K562 (cell line): Measurements from ENCODE around the gene CLIP4. TPM values are rescaled to one million over a fixed set of nuclear protein-coding genes. Genes with fewer than 3 reads are reported as not detected.

Experiments
- ATAC-seq: fragments of 200-7000 bp; cut with Tn5 transposase; 3 replicates; pipeline ENCODE4 v1.9.1; 2020; ENCODE audit warnings: moderate library complexity
- BruUV-seq: library from RNA; stranded (reverse); fragments of 400-500 nt; replicated peaks from 2 replicates; lab custom pipeline; 2021; lab: Mats Ljungman, UMichigan
- CTCF ChIA-PET: fragments of 300-600 bp; formaldehyde crosslinking; extraction: SDS; loops from one replicate; lab custom pipeline; 2021; ENCODE audit warnings: low intra/inter-chr PET ratio; lab: Yijun Ruan, JAX
- POLR2A ChIA-PET: fragments of 300-600, 350-650 bp; sonication (Branson Sonifier 250); formaldehyde crosslinking; extraction: SDS; loops from one replicate; lab custom pipeline; 2021; ENCODE audit warnings: antibody characterized with exemption, inconsistent platforms; lab: Yijun Ruan, JAX
- DNase-seq, 4 experiments: peaks; one replicate each; pipeline versions ENCODE4 v3.0.0 to v3.0.0-alpha.2; 2011 to 2018; ENCODE audit warnings: low spot score in 3 of 4, mixed read lengths in 3 of 4; ENCODE audit errors: extremely low read depth in 1 of 4
- FAIRE-seq: peaks from 2 replicates; lab custom pipeline; 2011; peaks lifted over from hg19 to GRCh38; lab: Jason Lieb, UNC
- H2AFZ ChIP-seq: 2 replicates; pipeline ENCODE4 v1.6.0; 2011; ENCODE audit warnings: low read depth, low read length, control low read depth, inconsistent platforms
- H3K27ac ChIP-seq: fragments of 200-600 bp; 3 replicates; pipeline ENCODE4 v1.8.0; 2011; ENCODE audit warnings: low read depth, mild to moderate bottlenecking, control low read depth, inconsistent platforms, low read length, moderate library complexity, mixed read lengths; ENCODE audit errors: extremely low read depth
- H3K27me3 ChIP-seq, 2 experiments: fragments of 300-600 bp in 1 of 2; 2 replicates in 1 of 2; 3 replicates in 1 of 2; pipeline versions ENCODE4 v1.6.0 to v1.8.0; 2011; ENCODE audit warnings: inconsistent platforms in 2 of 2, low read length in 2 of 2, mild to moderate bottlenecking in 1 of 2, mixed read lengths in 1 of 2, moderate library complexity in 1 of 2; ENCODE audit not compliant: control insufficient read depth in 2 of 2, insufficient read depth in 2 of 2
- H3K36me3 ChIP-seq: fragments of 300-600 bp; 3 replicates; pipeline ENCODE4 v1.8.0; 2011; ENCODE audit warnings: mild to moderate bottlenecking, low read length, inconsistent platforms; ENCODE audit not compliant: control insufficient read depth, insufficient read depth
- H3K4me1 ChIP-seq, 2 experiments: fragments of 200-600 bp in 1 of 2; replicated peaks in 1 of 2; 2 replicates in 1 of 2; 3 replicates in 1 of 2; pipeline versions ENCODE4 v1.5.1 to v1.8.0; 2011; ENCODE audit warnings: inconsistent platforms in 2 of 2, low read length in 2 of 2, mild to moderate bottlenecking in 1 of 2, mixed read lengths in 1 of 2, moderate library complexity in 1 of 2; ENCODE audit not compliant: control insufficient read depth in 2 of 2, insufficient read depth in 2 of 2
- H3K4me2 ChIP-seq: 2 replicates; pipeline ENCODE4 v1.6.1; 2011; ENCODE audit warnings: low read length, control low read depth, inconsistent platforms, mixed read lengths; ENCODE audit not compliant: insufficient read depth
- H3K4me3 ChIP-seq: fragments of 200-600 bp; sonication (generic), shearing (Covaris generic); 2 replicates; pipeline ENCODE4 v1.5.1; 2016; ENCODE audit warnings: control low read depth, inconsistent platforms
- H3K79me2 ChIP-seq: fragments of 200-600 bp; 3 replicates; pipeline ENCODE4 v1.8.0; 2011; ENCODE audit warnings: low read length, inconsistent platforms; ENCODE audit not compliant: control insufficient read depth, insufficient read depth
- H3K9ac ChIP-seq, 2 experiments: 2 replicates each; pipeline versions ENCODE4 v1.6.0 to v1.6.1; 2011; ENCODE audit warnings: low read depth in 2 of 2, low read length in 2 of 2, control low read depth in 1 of 2, inconsistent platforms in 1 of 2, mild to moderate bottlenecking in 1 of 2, mixed read lengths in 1 of 2; ENCODE audit not compliant: insufficient read depth in 1 of 2
- H3K9me1 ChIP-seq: one replicate; pipeline ENCODE4 v1.6.0; 2011; ENCODE audit warnings: inconsistent platforms, mild to moderate bottlenecking, low read length, moderate library complexity; ENCODE audit not compliant: control insufficient read depth, insufficient read depth
- H3K9me3 ChIP-seq: replicated peaks from 2 replicates; pipeline ENCODE4 v1.5.1; 2011; ENCODE audit warnings: low read depth, low read length, inconsistent platforms; ENCODE audit not compliant: control insufficient read depth, insufficient read depth
- H4K20me1 ChIP-seq: replicated peaks from 2 replicates; pipeline ENCODE4 v1.6.1; 2011; ENCODE audit warnings: low read length, inconsistent platforms, mixed read lengths; ENCODE audit not compliant: control insufficient read depth, insufficient read depth
- ARNT ChIP-seq, 2 experiments: fragments of 450-650 bp; IDR thresholded peaks; 2 replicates each; pipeline ENCODE4 v1.6.1; 2016; ENCODE audit warnings: mild to moderate bottlenecking in 1 of 2
- BRF2 ChIP-seq: IDR thresholded peaks from 3 replicates; pipeline ENCODE4 v1.6.1; 2011; ENCODE audit warnings: borderline replicate concordance, mild to moderate bottlenecking; ENCODE audit not compliant: insufficient read length, insufficient read depth
- CTCF ChIP-seq, 3 experiments: IDR thresholded peaks in 2 of 3; conservative IDR thresholded peaks in 1 of 3; 2 replicates each; pipeline ENCODE4 v1.5.1; 2011 to 2012; ENCODE audit warnings: low read length in 3 of 3, mild to moderate bottlenecking in 3 of 3, control low read depth in 2 of 3, improper control_type of control experiment in 1 of 3, inconsistent platforms in 1 of 3, low read depth in 1 of 3, mixed read lengths in 1 of 3, moderate library complexity in 1 of 3; ENCODE audit not compliant: insufficient read depth in 2 of 3
- L3MBTL2 ChIP-seq: fragments of 450-650 bp; IDR thresholded peaks from 2 replicates; pipeline ENCODE4 v1.6.1; 2016; ENCODE audit warnings: mild to moderate bottlenecking, moderate library complexity
- NCOA1 ChIP-seq: fragments of 450-650 bp; IDR thresholded peaks from 2 replicates; pipeline ENCODE4 v1.6.1; 2016; ENCODE audit warnings: low read depth
- SNIP1 ChIP-seq: fragments of 450-650 bp; IDR thresholded peaks from 2 replicates; pipeline ENCODE4 v1.7.1; 2017; ENCODE audit warnings: low read depth, mild to moderate bottlenecking
- WGBS: fragments of 100-300 bp; shearing (Covaris generic); methylation state at CpG from one replicate; pipeline ENCODE4 v1.1.6; 2016; ENCODE audit warnings: low coverage, mixed read lengths; ENCODE audit not compliant: insufficient coverage; ENCODE audit errors: missing lambda C conversion rate; 5-methylcytosine and 5-hydroxymethylcytosine counted together
- in situ Hi-C: fragments of 300-500 bp; cut with MboI; formaldehyde crosslinking; loops from 4 replicates; pipeline ENCODE4 v1.15.0; 2018; ENCODE audit warnings: inconsistent platforms, mixed read lengths
- intact Hi-C: fragments of 100-400 bp; cut with micrococcal nuclease; formaldehyde crosslinking; loops from 2 replicates; pipeline ENCODE4 v1.14.2; 2022
- polyA plus RNA-seq, 8 experiments: library from polyadenylated mRNA; depleted of rRNA in 4 of 8; stranded (reverse) in 5 of 8; unstranded in 3 of 8; fragments of >200 nt; fragmentation: Nextera tagmentation in 2 of 8; fragmentation: Illumina TruSeq in 1 of 8; extraction: Ambion mirVana in 2 of 8; extraction: Trizol in 1 of 8; gene quantifications; 2 replicates each; pipeline versions ENCODE4 v1.2.1 to v1.2.3, GENCODE V29; 2011 to 2014; ENCODE audit warnings: inconsistent platforms in 1 of 8, missing spikeins in 1 of 8
- total RNA-seq, 7 experiments: library from RNA; depleted of rRNA in 6 of 7; stranded (reverse); fragments of >200 nt in 6 of 7; fragmentation: Illumina TruSeq in 2 of 7; extraction: Trizol in 2 of 7; gene quantifications; 2 replicates each; pipeline versions ENCODE4 v1.2.1 to v1.2.3, GENCODE V29; 2011 to 2021; ENCODE audit warnings: low replicate concordance in 1 of 7
- TF ChIP-seq, protein P1 (sequence below): fragments of 450-650 bp; IDR thresholded peaks from 2 replicates; pipeline ENCODE4 v1.6.1; 2016; ENCODE audit warnings: mild to moderate bottlenecking

The CLIP4 gene
- total and polyA plus RNA-seq, 9 of the 15 experiments (the other 6 are each of a cell fraction or from before 2014, with no cell fraction given) = 0.03 to 0.38 (median 0.13) TPM; not detected in 5

DNA sequence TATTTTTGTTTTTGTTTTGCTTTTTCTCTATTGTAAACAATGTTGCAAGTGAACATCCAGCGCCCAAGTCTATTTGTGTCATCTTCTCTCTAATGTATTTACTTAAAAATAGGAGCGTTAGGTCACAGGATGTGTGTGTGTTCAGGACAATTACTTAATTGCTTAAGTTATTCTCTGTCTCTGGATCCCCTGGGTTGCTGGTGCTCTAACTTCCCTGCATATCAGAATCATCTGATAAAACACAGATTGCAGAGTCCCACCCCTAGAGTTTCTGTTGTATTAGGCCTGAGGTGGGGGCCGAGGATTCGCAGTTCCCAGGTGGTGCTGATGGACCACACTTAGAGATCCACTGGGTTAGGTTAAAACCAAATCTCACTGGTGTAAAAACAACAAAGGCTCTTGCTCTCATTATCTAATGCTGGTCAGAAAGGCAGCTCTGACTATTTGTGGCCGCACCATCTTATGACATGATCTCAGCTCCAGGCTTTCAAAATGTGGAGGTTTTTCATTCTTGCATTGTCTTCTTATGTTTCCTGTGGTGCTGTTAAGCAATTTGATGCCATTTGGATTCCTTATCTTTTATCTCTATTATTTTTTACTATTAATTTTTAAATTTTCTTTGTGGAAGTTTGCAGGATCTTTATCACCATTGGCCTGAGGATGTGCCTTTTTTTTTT lies 87.7 kb downstream of the CLIP4 start:
- FAIRE-seq (no peak), ATAC-seq (no peak), DNase-seq (no peak)
- no peak overlapping the region for H3K4me2 ChIP-seq
- no TSS peak for BruUV-seq
- no peaks in the 10 kb centered on the region for H3K4me1 ChIP-seq
- in situ Hi-C loops (loop anchor here (5.0 to 10.0 kb wide), 2 partner anchors 246 to 368 kb away; no protein-coding TSS in a partner anchor), intact Hi-C loops (no loop called here)
- H3K9me3 ChIP-seq = no peaks in the 10 kb centered on the region
- no peak overlapping the region for H2AFZ ChIP-seq
- peaks cover 3 to 14% of the 10 kb centered on the region in 2 experiments; a peak in 2 of 5 replicates for H3K27me3 ChIP-seq
- ChIA-PET POLR2A (no interaction called here), CTCF (no interaction called here)
- H3K79me2 ChIP-seq = no peaks in the 10 kb centered on the region
- H3K9ac ChIP-seq = no peak overlapping the region
- TF ChIP-seq ARNT (IDR thresholded peaks at IDR 0.05) = no peak
- no peak overlapping the region for H3K4me3 ChIP-seq
- H3K9me1 ChIP-seq = no peaks in the 10 kb centered on the region
- H4K20me1 ChIP-seq = no peaks in the 10 kb centered on the region
- H3K27ac ChIP-seq = no peak overlapping the region
- H3K36me3 ChIP-seq = no peaks in the 10 kb centered on the region
- 2% methylated on average over 5 of the region's 5 CpGs for WGBS

- no peaks in the 10 kb centered on the region for H4K20me1 ChIP-seq
- H3K4me2 ChIP-seq = no peak overlapping the region
- H3K9me3 ChIP-seq = no peaks in the 10 kb centered on the region
- no peak for FAIRE-seq
- no peak for DNase-seq
- no peak overlapping the region for H3K9ac ChIP-seq
- H3K9me1 ChIP-seq = no peaks in the 10 kb centered on the region
- ChIA-PET CTCF (no interaction called here), POLR2A (no interaction called here)
- no peaks in the 10 kb centered on the region for H3K79me2 ChIP-seq
- no peak overlapping the region for H3K4me3 ChIP-seq
- ATAC-seq = no peak
- H3K4me1 ChIP-seq = no peaks in the 10 kb centered on the region
- WGBS = 3% methylated on average over 5 of the region's 5 CpGs
- intact Hi-C loops = no loop called here
- in situ Hi-C loops = loop anchor here (10.0 kb wide), 1 partner anchor 372 kb away; no protein-coding TSS in a partner anchor
- no peak overlapping the region for H3K27ac ChIP-seq
- H3K27me3 ChIP-seq = peaks cover 2 to 14% of the 10 kb centered on the region in 2 experiments; a peak in 2 of 5 replicates
- H2AFZ ChIP-seq = no peak overlapping the region
- no TSS peak for BruUV-seq
- no peaks in the 10 kb centered on the region for H3K36me3 ChIP-seq
- TF ChIP-seq L3MBTL2 (no peak), BRF2 (no peak), CTCF (IDR thresholded peaks at IDR 0.05 in 2 of 3, conservative IDR thresholded peaks at IDR 0.05 in 1 of 3; ENCODE audit: insufficient read depth in 2 of 3, low read depth in 1 of 3, low read length in 3 of 3) (0 out of 6 replicates have a peak, but pooled peaks of 1 of the 3 experiments have one; percentile 13), SNIP1 (no peak), NCOA1 (no peak)
- TF ChIP-seq, protein P1, sequence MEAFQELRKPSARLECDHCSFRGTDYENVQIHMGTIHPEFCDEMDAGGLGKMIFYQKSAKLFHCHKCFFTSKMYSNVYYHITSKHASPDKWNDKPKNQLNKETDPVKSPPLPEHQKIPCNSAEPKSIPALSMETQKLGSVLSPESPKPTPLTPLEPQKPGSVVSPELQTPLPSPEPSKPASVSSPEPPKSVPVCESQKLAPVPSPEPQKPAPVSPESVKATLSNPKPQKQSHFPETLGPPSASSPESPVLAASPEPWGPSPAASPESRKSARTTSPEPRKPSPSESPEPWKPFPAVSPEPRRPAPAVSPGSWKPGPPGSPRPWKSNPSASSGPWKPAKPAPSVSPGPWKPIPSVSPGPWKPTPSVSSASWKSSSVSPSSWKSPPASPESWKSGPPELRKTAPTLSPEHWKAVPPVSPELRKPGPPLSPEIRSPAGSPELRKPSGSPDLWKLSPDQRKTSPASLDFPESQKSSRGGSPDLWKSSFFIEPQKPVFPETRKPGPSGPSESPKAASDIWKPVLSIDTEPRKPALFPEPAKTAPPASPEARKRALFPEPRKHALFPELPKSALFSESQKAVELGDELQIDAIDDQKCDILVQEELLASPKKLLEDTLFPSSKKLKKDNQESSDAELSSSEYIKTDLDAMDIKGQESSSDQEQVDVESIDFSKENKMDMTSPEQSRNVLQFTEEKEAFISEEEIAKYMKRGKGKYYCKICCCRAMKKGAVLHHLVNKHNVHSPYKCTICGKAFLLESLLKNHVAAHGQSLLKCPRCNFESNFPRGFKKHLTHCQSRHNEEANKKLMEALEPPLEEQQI = no peak
Observed at GRCh38 chr2:29206941-29207340, 91.7 kb downstream of the CLIP4 start.
